DMS79 treated with DMSO at 0.1 percent for 48 hours (cell line): ENCODE results near the gene DFFA.
A peak's percentile ranks its signal among the peaks of the same experiment; 100 is the strongest.
"Not testable (repeated sequence)": the region's sequence is repeated elsewhere in the genome, so short reads cannot be mapped to it uniquely, and the experiment has no call there.

ENCODE experiments used
- DNase-seq: peaks from one replicate; lab custom pipeline; 2025; lab: John Stamatoyannopoulos, UW

DFFA gene

DNA sequence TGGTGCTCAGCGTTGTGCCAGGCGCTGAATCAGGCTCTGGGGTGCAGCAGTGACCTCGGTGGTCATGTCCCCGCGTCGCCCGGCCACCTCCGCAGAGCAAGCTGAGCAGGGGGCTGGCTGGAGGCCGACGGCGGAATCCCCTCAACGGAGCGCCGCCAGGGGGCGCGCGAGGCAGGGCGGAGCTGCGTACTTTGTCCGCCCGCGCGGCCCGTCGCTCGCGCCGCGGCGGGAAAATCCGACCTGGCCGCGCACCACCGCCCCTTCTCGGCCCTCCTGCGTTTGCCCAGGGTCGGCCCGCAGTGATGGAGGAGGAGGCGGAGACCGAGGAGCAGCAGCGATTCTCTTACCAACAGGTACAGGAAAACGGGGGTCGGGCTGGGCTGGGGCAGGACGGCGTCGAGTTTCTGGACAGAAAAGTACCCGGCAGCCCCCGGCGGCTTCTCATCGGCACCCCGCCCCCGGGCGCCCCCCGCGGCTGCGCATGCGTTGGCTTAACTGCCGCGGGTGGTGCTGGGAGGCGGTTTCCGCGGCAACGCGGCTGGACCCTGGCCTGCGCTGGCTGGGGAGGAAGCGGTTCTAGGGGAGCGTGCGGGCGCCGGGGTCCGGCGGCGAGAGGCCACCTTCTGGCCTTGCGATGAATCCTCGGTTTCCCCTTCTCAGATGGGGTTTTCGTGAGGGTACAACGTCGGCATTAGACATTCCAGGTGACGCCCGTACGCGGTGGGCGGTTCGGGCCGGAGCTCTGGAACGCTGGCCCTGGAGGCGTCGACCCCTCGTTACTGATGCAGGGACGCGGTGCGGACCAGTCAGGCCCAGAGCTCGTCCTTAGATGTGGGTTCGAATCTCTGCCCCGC is 41.9 kb downstream of the DFFA start, which contains the start of gene CENPS:
Gene CENPS, plus strand, starts transcription at position 218 of the 854 bp plus-strand sequence. Its CDS starts 85 bp downstream, at position 303.
- DNase-seq, result peak; percentile 87

DNA sequence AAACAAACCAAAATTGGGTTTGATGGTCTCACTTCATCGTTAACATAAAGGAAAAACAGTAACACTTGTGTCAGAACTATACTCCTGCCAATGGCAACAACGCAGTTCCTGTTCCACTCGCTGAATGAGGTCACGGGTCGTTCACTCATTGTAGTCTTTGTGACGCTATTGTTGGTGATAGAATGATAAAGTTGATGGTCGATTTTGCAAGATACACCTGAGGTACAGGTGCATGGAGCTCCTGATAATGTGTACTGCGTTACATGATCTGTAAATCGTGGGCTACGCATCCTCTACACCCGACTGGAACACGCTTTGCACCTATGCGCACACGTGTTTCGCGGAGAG is 42.5 kb downstream of the DFFA start:
- no peak for DNase-seq

DNA sequence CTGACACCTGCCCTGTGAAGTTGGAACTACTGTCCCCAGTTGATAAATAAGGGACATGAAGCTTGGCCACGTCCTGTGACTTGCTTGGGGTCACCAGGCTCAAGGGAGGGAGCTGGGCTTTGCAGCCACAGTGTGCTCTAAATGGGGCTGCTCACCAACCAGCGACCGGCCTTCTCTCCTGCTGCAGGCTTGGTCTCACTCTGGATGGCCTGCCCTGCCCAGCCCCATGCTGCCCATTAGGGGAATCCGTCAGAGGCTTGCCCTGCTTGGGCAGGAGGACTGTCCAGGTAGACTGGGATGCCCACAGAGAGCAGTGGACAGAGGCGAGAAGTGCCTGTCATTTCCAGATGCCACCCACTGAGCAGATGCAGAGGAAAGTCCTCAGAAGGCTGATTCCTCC is 43.3 kb downstream of the DFFA start:
- no peak for DNase-seq

DNA sequence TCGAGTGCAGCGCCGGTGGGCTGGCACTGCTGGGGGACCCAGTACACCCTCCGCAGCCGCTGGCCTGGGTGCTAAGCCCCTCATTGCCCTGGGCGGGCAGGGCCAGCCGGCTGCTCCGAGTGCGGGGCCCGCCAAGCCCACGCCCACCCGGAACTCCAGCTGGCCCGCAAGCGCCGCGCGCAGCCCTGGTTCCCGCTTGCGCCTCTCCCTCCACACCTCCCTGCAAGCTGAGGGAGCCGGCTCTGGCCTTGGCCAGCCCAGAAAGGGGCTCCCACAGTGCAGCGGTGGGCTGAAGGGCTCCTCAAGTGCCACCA is 45.8 kb downstream of the DFFA start:
- not testable (repeated sequence) for DNase-seq

DNA sequence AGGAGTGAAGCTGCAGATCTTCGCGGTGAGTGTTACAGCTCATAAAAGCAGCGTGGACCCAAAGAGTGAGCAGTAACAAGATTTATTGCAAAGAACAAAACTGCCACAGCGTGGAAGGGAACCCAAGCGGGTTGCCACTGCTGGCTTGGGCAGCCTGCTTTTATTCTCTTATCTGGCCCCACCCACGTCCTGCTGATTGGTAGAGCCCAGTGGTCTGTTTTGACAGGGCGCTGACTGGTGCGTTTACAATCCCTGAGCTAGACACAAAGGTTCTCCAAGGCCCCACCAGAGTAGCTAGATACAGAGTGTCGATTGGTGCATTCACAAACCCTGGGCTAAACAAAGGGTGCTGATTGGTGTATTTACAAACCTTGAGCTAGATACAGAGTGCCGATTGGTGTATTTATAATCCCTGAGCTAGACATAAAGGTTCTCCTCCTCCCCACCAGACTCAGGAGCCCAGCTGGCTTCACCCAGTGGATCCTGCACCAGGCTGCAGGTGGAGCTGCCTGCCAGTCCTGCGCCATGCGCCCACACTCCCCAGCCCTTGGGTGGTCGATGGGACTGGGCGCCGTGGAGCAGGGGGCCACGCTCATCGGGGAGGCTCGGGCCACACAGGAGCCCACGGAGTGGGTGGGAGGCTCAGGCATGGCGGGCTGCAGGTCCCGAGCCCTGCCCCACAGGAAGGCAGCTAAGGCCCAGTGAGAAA is 46.3 kb downstream of the DFFA start:
- DNase-seq, result not testable (repeated sequence)

DNA sequence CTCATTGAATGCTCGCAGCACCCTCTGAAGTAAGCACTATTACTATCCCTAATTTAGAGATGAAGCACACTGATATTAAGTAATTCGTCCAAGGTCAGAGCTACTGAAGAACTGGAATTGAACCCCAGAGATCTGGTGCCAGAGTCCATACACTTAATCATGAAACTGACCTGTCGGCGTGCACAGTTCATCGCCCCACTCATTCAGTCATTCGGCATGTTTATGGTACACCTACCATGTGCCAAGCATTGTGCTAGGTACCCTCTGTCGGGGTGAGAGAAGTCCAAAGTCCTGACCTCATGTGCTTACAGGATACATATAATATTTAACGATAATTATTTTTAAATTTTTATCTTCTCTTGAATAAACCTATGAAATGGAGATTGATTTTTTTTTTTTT is 47.7 kb downstream of the DFFA start:
- no peak for DNase-seq

DNA sequence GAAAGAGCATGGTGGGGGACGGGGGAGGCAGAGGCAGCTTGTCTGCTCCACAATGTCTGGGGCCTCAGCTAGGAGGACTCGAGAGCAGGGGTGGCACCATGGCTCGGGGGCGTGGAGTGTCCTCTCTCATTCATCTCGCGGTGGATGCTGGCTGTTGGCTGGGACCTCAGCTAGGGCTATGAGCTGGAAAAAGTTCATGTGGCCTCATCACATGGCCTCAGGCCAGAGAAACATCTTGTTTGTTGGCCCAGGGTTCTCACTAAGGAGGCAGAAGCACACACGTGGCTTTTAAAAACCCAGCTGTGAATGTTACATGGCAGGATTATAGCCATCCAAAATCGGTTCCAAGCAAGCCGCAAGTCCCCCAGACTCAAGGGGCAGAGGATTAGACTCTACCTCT is 48.3 kb downstream of the DFFA start:
- DNase-seq, result no peak

DNA sequence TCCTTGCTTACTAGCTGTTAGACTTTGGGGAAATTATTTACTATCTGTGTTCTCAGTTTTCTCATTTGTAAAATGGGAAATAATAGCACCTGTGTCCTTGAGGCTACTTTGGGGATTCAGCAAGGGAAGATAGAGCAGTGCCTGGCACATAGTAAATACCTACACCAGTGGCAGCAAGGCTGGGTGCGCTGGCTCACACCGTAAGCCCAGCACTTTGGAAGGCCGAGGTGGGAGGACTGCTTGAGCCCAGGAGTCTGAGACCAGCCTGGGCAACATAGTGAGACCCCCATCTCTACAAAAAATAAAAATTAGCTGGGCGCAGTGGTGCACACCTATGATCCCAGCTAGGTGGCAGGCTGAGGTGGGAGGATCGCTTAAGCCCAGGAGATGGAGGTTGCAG is 50.7 kb downstream of the DFFA start:
- DNase-seq, result no peak

DNA sequence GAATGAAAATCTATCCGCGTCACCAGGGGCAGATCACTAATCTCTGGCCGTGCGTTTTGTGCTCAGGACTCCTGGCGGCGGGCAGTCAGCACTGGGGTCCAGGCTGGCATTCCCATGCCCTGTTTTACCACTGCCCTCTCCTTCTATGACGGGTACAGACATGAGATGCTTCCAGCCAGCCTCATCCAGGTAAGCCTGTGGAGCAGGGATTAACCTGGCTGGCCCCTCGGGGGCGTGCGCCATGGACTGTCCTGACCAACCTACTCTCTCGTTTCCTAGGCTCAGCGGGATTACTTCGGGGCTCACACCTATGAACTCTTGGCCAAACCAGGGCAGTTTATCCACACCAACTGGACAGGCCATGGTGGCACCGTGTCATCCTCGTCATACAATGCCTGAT is 53.0 kb downstream of the DFFA start:
- no peak for DNase-seq

DNA sequence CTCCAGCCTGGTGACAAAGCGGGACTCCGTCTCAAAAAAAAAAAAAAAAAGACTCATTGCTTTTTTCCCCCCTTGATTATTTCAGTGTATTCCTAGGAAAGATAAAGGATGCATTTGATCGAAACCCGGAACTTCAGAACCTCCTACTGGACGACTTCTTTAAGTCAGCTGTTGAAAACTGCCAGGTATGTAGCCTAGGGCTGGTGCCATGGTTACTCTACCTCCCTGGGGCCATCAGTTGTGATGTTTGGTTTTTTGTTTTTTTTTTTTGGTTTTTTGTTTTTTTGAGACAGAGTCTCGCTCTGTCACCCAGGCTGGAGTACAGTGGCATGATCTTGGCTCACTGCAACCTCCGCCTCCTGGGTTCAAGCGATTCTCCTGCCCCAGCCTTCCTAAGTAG is 53.6 kb downstream of the DFFA start:
- not testable (repeated sequence) for DNase-seq

DNA sequence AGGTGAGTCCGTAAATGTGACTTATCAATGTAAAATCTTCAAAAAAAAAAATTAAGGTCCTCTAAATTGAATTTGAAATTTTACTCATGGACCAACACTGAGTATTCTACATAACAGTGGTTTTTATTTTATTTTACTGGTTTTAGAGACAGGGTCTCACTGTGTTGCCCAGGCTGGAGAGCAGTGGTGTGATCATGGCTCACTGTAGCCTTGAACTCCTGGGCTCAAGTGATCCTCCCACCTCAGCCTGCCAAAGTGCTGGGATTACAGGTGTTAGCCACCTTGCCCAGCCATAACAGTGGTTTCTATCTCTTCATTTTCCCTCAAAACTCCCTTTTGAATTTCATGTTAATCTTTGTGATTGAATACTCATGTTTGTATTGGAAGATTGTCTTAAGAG is 56.4 kb downstream of the DFFA start:
- DNase-seq, result not testable (repeated sequence)

DNA sequence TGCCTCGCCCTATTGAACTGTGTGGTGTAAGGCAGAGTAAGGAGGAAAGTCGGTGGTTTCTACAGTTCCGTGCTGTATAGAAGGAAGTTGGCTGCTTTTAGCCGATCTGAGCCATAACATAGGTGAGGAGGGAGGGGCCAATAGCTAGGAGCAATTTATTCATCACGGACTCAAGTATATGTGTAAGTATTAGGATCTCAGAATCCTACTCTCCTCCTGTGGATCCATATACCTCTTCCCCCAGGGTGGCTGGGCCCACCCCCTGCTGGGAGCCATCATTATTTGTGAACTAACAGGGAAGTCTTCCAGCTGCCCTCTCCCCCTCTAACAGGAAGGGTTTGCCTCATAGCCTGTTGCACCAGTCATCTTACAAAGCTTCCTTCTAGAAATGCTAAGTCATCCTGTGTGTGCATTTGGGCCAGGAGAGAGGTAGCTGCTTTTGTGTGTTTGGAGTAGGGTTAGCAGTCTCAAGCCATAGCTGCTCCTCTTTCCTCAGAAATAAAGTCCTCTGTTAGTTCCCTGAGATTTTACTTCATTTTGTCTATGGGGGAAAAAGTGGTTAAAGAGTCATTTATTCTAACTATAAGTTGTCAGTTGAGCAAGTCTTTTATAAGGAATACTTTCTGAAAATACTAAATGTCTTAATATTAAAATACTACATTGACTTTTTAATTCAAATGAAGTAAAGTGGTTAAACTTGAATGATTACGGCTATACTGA is 57.0 kb downstream of the DFFA start:
- no peak for DNase-seq

DNA sequence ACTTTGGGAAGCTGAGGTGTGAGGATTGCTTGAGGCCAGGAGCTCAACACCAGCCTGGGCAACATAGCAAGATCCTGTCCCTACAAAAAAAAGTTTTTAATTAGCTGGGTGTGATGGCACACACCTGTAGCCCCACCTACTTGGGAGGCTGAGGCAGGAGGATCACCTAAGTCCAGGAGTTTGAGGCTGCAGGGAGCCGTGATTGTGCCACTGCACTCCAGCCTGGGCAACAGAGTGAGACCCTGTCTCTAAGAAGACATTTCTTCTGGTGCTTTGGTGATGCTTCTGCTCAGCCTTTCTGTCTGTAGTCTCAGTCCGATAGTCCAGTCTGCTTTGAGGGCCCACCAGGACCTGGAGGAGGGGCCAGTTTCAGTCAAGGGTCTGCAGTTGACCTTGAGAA is 65.1 kb downstream of the DFFA start:
- DNase-seq, result no peak
